SU-DHL-6 (cell line): Measurements from ENCODE around the gene DMD.

Experiments used
- EZH2phosphoT487 ChIP-seq: fragments of 200-600 bp; sonication (generic), shearing (Covaris generic); conservative IDR thresholded peaks from 2 replicates; pipeline ENCODE4 v1.6.1; 2018; ENCODE audit warnings: mild to moderate bottlenecking, antibody characterized with exemption, low read length, moderate library complexity, mixed read lengths
- TF ChIP-seq, protein P1 (sequence below): fragments of 200-600 bp; sonication (generic); IDR thresholded peaks from one replicate; pipeline ENCODE4 v1.5.1; 2017; ENCODE audit warnings: antibody characterized with exemption, mild to moderate bottlenecking, low read length, moderate library complexity; ENCODE audit not compliant: insufficient read depth, poor library complexity, severe bottlenecking

DNA sequence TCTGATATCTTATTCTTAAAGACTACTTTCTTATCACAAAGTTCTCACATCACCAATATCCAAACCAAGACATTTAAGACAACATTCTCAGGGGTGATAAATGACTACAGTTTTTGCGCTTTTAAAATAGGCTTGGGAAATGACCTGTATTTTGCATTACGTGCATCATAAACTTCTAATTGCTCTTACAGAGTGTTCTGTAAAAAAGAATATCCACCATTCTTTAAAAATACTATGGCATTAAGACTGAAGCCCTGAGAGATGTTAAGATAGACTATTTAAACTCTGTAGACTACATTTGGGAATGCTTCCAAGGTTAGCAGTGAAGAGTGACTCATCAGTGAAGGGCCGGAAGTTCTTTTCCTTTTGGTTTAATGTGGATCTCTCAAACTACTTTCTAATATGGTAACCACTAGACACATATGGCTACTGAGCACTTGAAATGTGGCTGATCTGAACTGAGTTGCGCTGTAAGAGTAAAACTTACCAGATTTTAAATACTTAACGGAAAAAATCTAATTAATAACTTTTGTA lies 1620.7 kb downstream of the DMD start:
- TF ChIP-seq, protein P1, sequence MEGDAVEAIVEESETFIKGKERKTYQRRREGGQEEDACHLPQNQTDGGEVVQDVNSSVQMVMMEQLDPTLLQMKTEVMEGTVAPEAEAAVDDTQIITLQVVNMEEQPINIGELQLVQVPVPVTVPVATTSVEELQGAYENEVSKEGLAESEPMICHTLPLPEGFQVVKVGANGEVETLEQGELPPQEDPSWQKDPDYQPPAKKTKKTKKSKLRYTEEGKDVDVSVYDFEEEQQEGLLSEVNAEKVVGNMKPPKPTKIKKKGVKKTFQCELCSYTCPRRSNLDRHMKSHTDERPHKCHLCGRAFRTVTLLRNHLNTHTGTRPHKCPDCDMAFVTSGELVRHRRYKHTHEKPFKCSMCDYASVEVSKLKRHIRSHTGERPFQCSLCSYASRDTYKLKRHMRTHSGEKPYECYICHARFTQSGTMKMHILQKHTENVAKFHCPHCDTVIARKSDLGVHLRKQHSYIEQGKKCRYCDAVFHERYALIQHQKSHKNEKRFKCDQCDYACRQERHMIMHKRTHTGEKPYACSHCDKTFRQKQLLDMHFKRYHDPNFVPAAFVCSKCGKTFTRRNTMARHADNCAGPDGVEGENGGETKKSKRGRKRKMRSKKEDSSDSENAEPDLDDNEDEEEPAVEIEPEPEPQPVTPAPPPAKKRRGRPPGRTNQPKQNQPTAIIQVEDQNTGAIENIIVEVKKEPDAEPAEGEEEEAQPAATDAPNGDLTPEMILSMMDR: no peak
- TF ChIP-seq EZH2phosphoT487: no peak
